Natural killer cell (primary cell): ENCODE data around the gene DMTF1. TPM values are rescaled to one million over a fixed set of nuclear protein-coding genes. Genes with fewer than 3 reads are reported as not detected.

Experiments
- ATAC-seq, 3 donors: fragments of 150-1000 bp in 2 of 3; fragments of 200-7000 bp in 1 of 3; cut with Tn5 transposase; 1 replicate in 1 of 3; 2 replicates in 2 of 3; pipeline ENCODE4 v1.10.0; 2021; ENCODE audit warnings: mild to moderate bottlenecking in 2 of 3, moderate library complexity in 2 of 3
- DNase-seq, 2 donors: peaks; one replicate each; pipeline versions ENCODE4 v3.0.0 to v3.0.0-alpha.2; 2013 to 2021; ENCODE audit warnings: mixed read lengths in 1 of 2
- H3K27ac ChIP-seq: one replicate; pipeline ENCODE4 v1.5.1; 2013; ENCODE audit warnings: mild to moderate bottlenecking, low read length
- H3K27me3 ChIP-seq: one replicate; pipeline ENCODE4 v1.6.1; 2013; ENCODE audit warnings: low read length; ENCODE audit not compliant: control insufficient read depth, insufficient read depth
- H3K36me3 ChIP-seq: one replicate; pipeline ENCODE4 v1.6.1; 2013; ENCODE audit warnings: low read length; ENCODE audit not compliant: control insufficient read depth, insufficient read depth
- H3K4me1 ChIP-seq: one replicate; pipeline ENCODE4 v1.6.1; 2013; ENCODE audit warnings: low read length; ENCODE audit not compliant: control insufficient read depth, insufficient read depth
- H3K4me3 ChIP-seq: one replicate; pipeline ENCODE4 v1.5.1; 2013; ENCODE audit warnings: low read length
- H3K9me3 ChIP-seq: one replicate; pipeline ENCODE4 v1.6.1; 2013; ENCODE audit warnings: low read length; ENCODE audit not compliant: control insufficient read depth, insufficient read depth
- H3K27ac Mint-ChIP-seq, 2 donors: one replicate each; pipeline ENCODE4 v1.8.0; 2022; ENCODE audit warnings: mild to moderate bottlenecking in 2 of 2, mixed read lengths in 2 of 2, moderate library complexity in 1 of 2
- H3K27me3 Mint-ChIP-seq, 2 donors: one replicate each; pipeline ENCODE4 v1.8.0; 2022; ENCODE audit warnings: low read depth in 2 of 2, mixed read lengths in 2 of 2
- H3K36me3 Mint-ChIP-seq: one replicate; pipeline ENCODE4 v1.8.0; 2022; ENCODE audit warnings: mixed read lengths
- H3K4me1 Mint-ChIP-seq, 2 donors: one replicate each; pipeline ENCODE4 v1.8.0; 2022; ENCODE audit warnings: mixed read lengths in 2 of 2
- H3K4me3 Mint-ChIP-seq: one replicate; pipeline ENCODE4 v1.8.0; 2022; ENCODE audit warnings: mild to moderate bottlenecking, moderate library complexity, mixed read lengths
- H3K9me3 Mint-ChIP-seq, 2 donors: one replicate each; pipeline ENCODE4 v1.8.0; 2022; ENCODE audit warnings: mixed read lengths in 2 of 2
- WGBS: methylation state at CpG from one replicate; pipeline ENCODE4 v1.1.7; 2013; ENCODE audit warnings: missing lambda C conversion rate; ENCODE audit not compliant: insufficient coverage; 5-methylcytosine and 5-hydroxymethylcytosine counted together
- intact Hi-C: fragments of 100-400 bp; cut with micrococcal nuclease; formaldehyde crosslinking; loops from one replicate; pipeline ENCODE4 v1.14.2; 2022
- total RNA-seq, 4 donors: library from RNA; stranded (reverse); fragments of 120-200 nt in 1 of 4; gene quantifications; one replicate each; pipeline versions ENCODE4 v1.2.3 to v1.2.4, GENCODE V29; 2013 to 2022
- TF ChIP-seq, protein P1 (sequence below): fragments of 200-600 bp; IDR thresholded peaks from one replicate; pipeline ENCODE4 v1.8.0; 2022; ENCODE audit warnings: antibody characterized with exemption

DMTF1 gene
- total RNA-seq, 3 donors from 2014 or later (not counting 1 experiment from before 2014, with no cell fraction given), result 154 to 178 (median 160) TPM

DNA sequence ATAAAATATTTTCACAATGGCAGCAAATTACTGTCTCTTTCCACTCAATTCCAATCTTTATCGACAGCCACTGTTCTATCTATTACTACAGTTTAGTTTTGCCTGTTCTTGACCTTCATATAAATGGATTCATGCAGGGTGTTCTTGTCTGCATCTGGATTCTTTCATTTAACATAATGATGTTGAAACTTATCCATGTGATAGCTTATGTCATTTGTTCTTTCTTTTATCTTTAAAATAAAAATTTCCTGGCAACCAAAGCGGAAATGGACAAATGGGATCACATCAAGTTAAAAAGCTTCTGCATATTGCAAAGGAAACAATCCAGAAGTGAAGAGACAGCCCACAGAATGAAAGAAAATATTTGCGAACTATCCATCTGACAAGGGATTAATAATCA, 20.5 kb upstream of the DMTF1 start:
- Histone ChIP-seq H3K4me3 (no peak overlapping the region), H3K4me1 (no peaks in the 10 kb centered on the region), H3K27me3 (no peaks in the 10 kb centered on the region), H3K36me3 (no peaks in the 10 kb centered on the region), H3K9me3 (no peaks in the 10 kb centered on the region), H3K27ac (no peak overlapping the region)
- ATAC-seq, result no peak
- H3K27me3 Mint-ChIP-seq, result peaks cover 16 to 48% of the 10 kb centered on the region in 2 donors
- H3K36me3 Mint-ChIP-seq, result no peaks in the 10 kb centered on the region
- no peak overlapping the region for H3K27ac Mint-ChIP-seq
- intact Hi-C loops, result no loop called here
- no peak overlapping the region for H3K4me3 Mint-ChIP-seq
- TF ChIP-seq, protein P1, sequence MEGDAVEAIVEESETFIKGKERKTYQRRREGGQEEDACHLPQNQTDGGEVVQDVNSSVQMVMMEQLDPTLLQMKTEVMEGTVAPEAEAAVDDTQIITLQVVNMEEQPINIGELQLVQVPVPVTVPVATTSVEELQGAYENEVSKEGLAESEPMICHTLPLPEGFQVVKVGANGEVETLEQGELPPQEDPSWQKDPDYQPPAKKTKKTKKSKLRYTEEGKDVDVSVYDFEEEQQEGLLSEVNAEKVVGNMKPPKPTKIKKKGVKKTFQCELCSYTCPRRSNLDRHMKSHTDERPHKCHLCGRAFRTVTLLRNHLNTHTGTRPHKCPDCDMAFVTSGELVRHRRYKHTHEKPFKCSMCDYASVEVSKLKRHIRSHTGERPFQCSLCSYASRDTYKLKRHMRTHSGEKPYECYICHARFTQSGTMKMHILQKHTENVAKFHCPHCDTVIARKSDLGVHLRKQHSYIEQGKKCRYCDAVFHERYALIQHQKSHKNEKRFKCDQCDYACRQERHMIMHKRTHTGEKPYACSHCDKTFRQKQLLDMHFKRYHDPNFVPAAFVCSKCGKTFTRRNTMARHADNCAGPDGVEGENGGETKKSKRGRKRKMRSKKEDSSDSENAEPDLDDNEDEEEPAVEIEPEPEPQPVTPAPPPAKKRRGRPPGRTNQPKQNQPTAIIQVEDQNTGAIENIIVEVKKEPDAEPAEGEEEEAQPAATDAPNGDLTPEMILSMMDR, result no peak
- no peaks in the 10 kb centered on the region for H3K9me3 Mint-ChIP-seq
- no peaks in the 10 kb centered on the region for H3K4me1 Mint-ChIP-seq
- no peak for DNase-seq
- 100% methylated on average over 2 of the region's 3 CpGs for WGBS

DNA sequence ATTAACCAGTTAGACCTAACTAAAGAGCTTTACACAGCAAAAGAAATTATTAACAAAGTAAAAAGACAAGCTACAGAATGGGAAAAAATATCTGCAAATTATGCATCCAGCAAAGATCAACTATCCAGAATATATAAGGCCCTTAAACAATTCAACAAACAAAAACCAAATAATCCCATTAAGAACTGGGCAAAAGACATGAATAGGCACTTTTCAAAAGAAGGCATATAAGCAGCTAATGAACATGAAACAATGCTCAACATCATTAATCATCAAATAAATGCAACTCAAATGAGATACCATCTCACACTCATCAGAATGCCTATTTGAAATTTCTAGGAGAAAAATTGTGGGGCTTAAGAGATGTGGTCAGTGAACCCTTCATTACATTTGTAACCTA, 15.0 kb upstream of the DMTF1 start:
- no peaks in the 10 kb centered on the region for H3K36me3 Mint-ChIP-seq

DNA sequence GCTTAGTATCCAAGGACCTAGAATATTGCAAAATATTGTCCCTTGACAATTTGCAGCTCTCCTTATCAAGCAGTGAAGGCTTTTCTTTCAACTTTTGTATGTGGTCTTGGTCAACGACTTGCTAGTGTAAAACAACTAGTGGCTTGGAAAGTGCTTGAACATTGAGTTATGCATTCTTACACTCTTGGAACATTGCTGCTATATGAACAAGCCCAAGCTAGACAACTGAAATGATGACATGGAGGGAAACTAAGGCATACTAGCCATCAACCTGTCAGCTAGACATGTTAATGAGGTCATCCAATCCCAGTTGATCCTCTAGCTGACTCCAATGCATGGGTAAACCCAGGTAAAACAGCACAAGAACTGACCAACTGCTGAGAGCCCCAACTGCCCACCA, 12.7 kb upstream of the DMTF1 start:
- H3K27me3 ChIP-seq, result peaks cover 2% of the 10 kb centered on the region
- ATAC-seq (no peak), DNase-seq (no peak)
- TF ChIP-seq, protein P1, result no peak
- no peak overlapping the region for H3K27ac Mint-ChIP-seq
- H3K27me3 Mint-ChIP-seq, result peaks cover 16 to 22% of the 10 kb centered on the region in 2 donors
- H3K27ac ChIP-seq, result no peak overlapping the region
- H3K4me1 Mint-ChIP-seq, result peaks cover 8% of the 10 kb centered on the region in 2 donors
- 89% methylated on average over 1 of the region's 1 CpG for WGBS
- no peaks in the 10 kb centered on the region for H3K36me3 Mint-ChIP-seq
- H3K4me3 ChIP-seq, result no peak overlapping the region
- peaks cover 3% of the 10 kb centered on the region for H3K4me1 ChIP-seq
- no peaks in the 10 kb centered on the region for H3K36me3 ChIP-seq
- intact Hi-C loops, result no loop called here
- H3K9me3 ChIP-seq, result no peaks in the 10 kb centered on the region
- no peaks in the 10 kb centered on the region for H3K9me3 Mint-ChIP-seq
- no peak overlapping the region for H3K4me3 Mint-ChIP-seq

More for the DNA sequence above, 15.0 kb upstream of the DMTF1 start:
- H3K4me3 Mint-ChIP-seq, result no peak overlapping the region
- Histone ChIP-seq H3K4me3 (no peak overlapping the region), H3K9me3 (no peaks in the 10 kb centered on the region), H3K4me1 (no peaks in the 10 kb centered on the region), H3K36me3 (no peaks in the 10 kb centered on the region), H3K27ac (no peak overlapping the region), H3K27me3 (peaks cover 2% of the 10 kb centered on the region)
- ATAC-seq, result no peak
- TF ChIP-seq, protein P1, result no peak
- no peak overlapping the region for H3K27ac Mint-ChIP-seq
- H3K9me3 Mint-ChIP-seq, result no peaks in the 10 kb centered on the region
- peaks cover 25 to 38% of the 10 kb centered on the region in 2 donors for H3K27me3 Mint-ChIP-seq
- H3K4me1 Mint-ChIP-seq, result no peaks in the 10 kb centered on the region
- intact Hi-C loops, result no loop called here
- DNase-seq, result no peak

DNA sequence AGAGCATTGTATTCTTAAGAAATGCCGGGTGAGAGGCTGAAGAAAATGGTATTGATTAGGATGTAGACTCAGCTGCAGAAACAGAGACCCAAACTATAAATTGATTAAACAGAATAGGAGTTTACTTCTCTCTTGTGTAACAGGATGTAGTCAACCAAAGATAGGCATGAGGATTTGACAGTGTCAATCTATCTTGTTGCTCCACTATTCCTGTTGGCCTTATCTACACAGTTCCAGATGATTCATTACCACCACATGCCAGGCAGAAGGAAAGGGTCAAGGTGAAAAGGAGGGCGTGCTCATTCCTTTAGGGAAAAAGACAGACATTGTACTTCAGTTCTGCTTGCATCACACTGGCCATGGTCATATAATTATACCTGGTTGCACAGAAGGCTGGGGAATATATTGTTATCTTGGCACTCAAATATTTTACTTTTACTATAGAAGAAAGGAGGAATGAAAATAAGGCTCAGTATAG, 11.9 kb upstream of the DMTF1 start:
- Histone ChIP-seq H3K36me3 (no peaks in the 10 kb centered on the region), H3K27me3 (peaks cover 2% of the 10 kb centered on the region), H3K4me3 (no peak overlapping the region), H3K27ac (no peak overlapping the region), H3K4me1 (peaks cover 3% of the 10 kb centered on the region), H3K9me3 (no peaks in the 10 kb centered on the region)
- Mint-ChIP-seq H3K4me1 (peaks cover 10 to 11% of the 10 kb centered on the region in 2 donors), H3K27me3 (peaks cover 14 to 19% of the 10 kb centered on the region in 2 donors), H3K4me3 (no peak overlapping the region), H3K27ac (no peak overlapping the region), H3K9me3 (no peaks in the 10 kb centered on the region), H3K36me3 (no peaks in the 10 kb centered on the region)
- intact Hi-C loops, result no loop called here
- WGBS, result 18% methylated on average over 2 of the region's 2 CpGs
- ATAC-seq (no peak), DNase-seq (no peak)
- TF ChIP-seq, protein P1, result no peak
